ENCODE results near the gene CWC25. TPM values are rescaled to one million over a fixed set of nuclear protein-coding genes. Genes with fewer than 3 reads are reported as not detected.

Gene CWC25
- total RNA-seq, 1 donor from 2014 or later: 11.8 TPM

- DNase-seq (ENCODE audit: low spot score): no peak
- H3K36me3 Mint-ChIP-seq (ENCODE audit: low read depth): peaks cover 20% of the 10 kb centered on the region
Observed at GRCh38 chr17:38800237-38800760, 24.8 kb downstream of the CWC25 start.

GRCh38 chr17:38799501-38800236, 25.5 kb downstream of the CWC25 start, which contains the start of gene PIP4K2B:
Gene PIP4K2B (minus strand): TSS chr17:38799556. CDS start chr17:38799424, 132 bp downstream.
- peaks cover 20% of the 10 kb centered on the region for H3K36me3 Mint-ChIP-seq (ENCODE audit: low read depth)
- no peak for TF ChIP-seq CTCF (IDR thresholded peaks at IDR 0.05)
- peak within 1 kb of the TSS; percentile 90 for H3K4me3 Mint-ChIP-seq (ENCODE audit: unreplicated experiment)
- H3K27me3 Mint-ChIP-seq (ENCODE audit: low read depth): no peaks in the 10 kb centered on the region
- DNase-seq (ENCODE audit: low spot score): peak; percentile 99
- peak within 1 kb of the TSS; percentile 93 for H3K27ac Mint-ChIP-seq (ENCODE audit: unreplicated experiment)
- peaks cover 30% of the 10 kb centered on the region for H3K4me1 Mint-ChIP-seq (ENCODE audit: low read depth)
- H3K9me3 Mint-ChIP-seq (ENCODE audit: low read depth): peaks cover 2% of the 10 kb centered on the region

More at GRCh38 chr17:38800237-38800760, 24.8 kb downstream of the CWC25 start:
- H3K9me3 Mint-ChIP-seq (ENCODE audit: low read depth): peaks cover 2% of the 10 kb centered on the region
- no peak for TF ChIP-seq CTCF (IDR thresholded peaks at IDR 0.05)
- H3K4me3 Mint-ChIP-seq (ENCODE audit: unreplicated experiment): peak overlapping the region; percentile 77
- H3K27ac Mint-ChIP-seq (ENCODE audit: unreplicated experiment): peak overlapping the region; percentile 92
- peaks cover 30% of the 10 kb centered on the region for H3K4me1 Mint-ChIP-seq (ENCODE audit: low read depth)
- no peaks in the 10 kb centered on the region for H3K27me3 Mint-ChIP-seq (ENCODE audit: low read depth)

- H3K9me3 Mint-ChIP-seq (ENCODE audit: low read depth): no peaks in the 10 kb centered on the region
- H3K27me3 Mint-ChIP-seq (ENCODE audit: low read depth): no peaks in the 10 kb centered on the region
- H3K27ac Mint-ChIP-seq (ENCODE audit: unreplicated experiment): peak overlapping the region; percentile 93
- H3K4me3 Mint-ChIP-seq (ENCODE audit: unreplicated experiment): peak overlapping the region; percentile 90
- peaks cover 15% of the 10 kb centered on the region for H3K36me3 Mint-ChIP-seq (ENCODE audit: low read depth)
- DNase-seq (ENCODE audit: low spot score): no peak
- peaks cover 30% of the 10 kb centered on the region for H3K4me1 Mint-ChIP-seq (ENCODE audit: low read depth)
- peak; percentile 39 for TF ChIP-seq CTCF (IDR thresholded peaks at IDR 0.05)
Observed at GRCh38 chr17:38798614-38799500, 26.3 kb downstream of the CWC25 start.

- Mint-ChIP-seq H3K4me3 (ENCODE audit: unreplicated experiment) (peak overlapping the region; percentile 90), H3K4me1 (ENCODE audit: low read depth) (peaks cover 30% of the 10 kb centered on the region), H3K9me3 (ENCODE audit: low read depth) (no peaks in the 10 kb centered on the region), H3K27ac (ENCODE audit: unreplicated experiment) (peak overlapping the region; percentile 93), H3K27me3 (ENCODE audit: low read depth) (no peaks in the 10 kb centered on the region), H3K36me3 (ENCODE audit: low read depth) (peaks cover 11% of the 10 kb centered on the region)
- no peak for DNase-seq (ENCODE audit: low spot score)
- no peak for TF ChIP-seq CTCF (IDR thresholded peaks at IDR 0.05)
Observed at GRCh38 chr17:38797828-38798227, 27.3 kb downstream of the CWC25 start.

GRCh38 chr17:38797158-38797490, 28.0 kb downstream of the CWC25 start:
- Mint-ChIP-seq H3K36me3 (ENCODE audit: low read depth) (peaks cover 7% of the 10 kb centered on the region), H3K27ac (ENCODE audit: unreplicated experiment) (peak overlapping the region; percentile 2), H3K4me1 (ENCODE audit: low read depth) (peaks cover 32% of the 10 kb centered on the region), H3K27me3 (ENCODE audit: low read depth) (no peaks in the 10 kb centered on the region), H3K4me3 (ENCODE audit: unreplicated experiment) (peak overlapping the region; percentile 90), H3K9me3 (ENCODE audit: low read depth) (no peaks in the 10 kb centered on the region)
- no peak for TF ChIP-seq CTCF (IDR thresholded peaks at IDR 0.05)
- DNase-seq (ENCODE audit: low spot score): no peak

All from chondrocyte (in vitro differentiated cells).